NCI-H226 (cell line): Measurements from ENCODE around the gene ATP1B2.
A peak's percentile ranks its signal among the peaks of the same experiment; 100 is the strongest.
"Not testable (repeated sequence)": the region's sequence is repeated elsewhere in the genome, so short reads cannot be mapped to it uniquely, and the experiment has no call there.

Experiments
- DNase-seq: peaks from one replicate; pipeline ENCODE4 v3.0.0-alpha.2; 2015

The ATP1B2 gene

GRCh38 chr17:7650509-7651096 is at the start of gene ATP1B2:
Gene ATP1B2, plus strand, starts transcription at chr17:7650926. Its CDS starts 593 bp downstream, at chr17:7651519.
- peak; percentile 32 for DNase-seq

- DNase-seq: no peak
Observed at GRCh38 chr17:7606280-7606679, 44.4 kb upstream of the ATP1B2 start.

- DNase-seq: no peak
Observed at GRCh38 chr17:7610641-7611040, 40.1 kb upstream of the ATP1B2 start.

- DNase-seq: no peak
Observed at GRCh38 chr17:7611635-7612293, 39.0 kb upstream of the ATP1B2 start.

- DNase-seq: no peak
Observed at GRCh38 chr17:7612294-7612640, 38.5 kb upstream of the ATP1B2 start.

- no peak for DNase-seq
Observed at GRCh38 chr17:7613769-7614424, 36.8 kb upstream of the ATP1B2 start.

- DNase-seq: peak; percentile 97
Observed at GRCh38 chr17:7614425-7615264, 36.1 kb upstream of the ATP1B2 start, which contains the start of gene FXR2. Gene FXR2, minus strand, starts transcription at chr17:7614897. Its CDS starts 365 bp downstream, at chr17:7614532.

- DNase-seq: no peak
Observed at GRCh38 chr17:7615265-7615747, 35.4 kb upstream of the ATP1B2 start.

GRCh38 chr17:7618608-7619007 is 32.1 kb upstream of the ATP1B2 start:
- no peak for DNase-seq

- no peak for DNase-seq
Observed at GRCh38 chr17:7620835-7621234, 29.9 kb upstream of the ATP1B2 start.

GRCh38 chr17:7623661-7624060 is 27.1 kb upstream of the ATP1B2 start:
- DNase-seq: no peak

GRCh38 chr17:7625749-7626148 is 25.0 kb upstream of the ATP1B2 start:
- not testable (repeated sequence) for DNase-seq

GRCh38 chr17:7626307-7626706 is 24.4 kb upstream of the ATP1B2 start:
- DNase-seq: no peak

GRCh38 chr17:7626956-7627249 is 23.8 kb upstream of the ATP1B2 start:
- no peak for DNase-seq

GRCh38 chr17:7627250-7628121 is 23.2 kb upstream of the ATP1B2 start, which contains the start of gene SAT2:
Gene SAT2, minus strand, starts transcription at chr17:7627821. Its CDS starts 186 bp downstream, at chr17:7627635.
- DNase-seq: peak; percentile 86

- no peak for DNase-seq
Observed at GRCh38 chr17:7629939-7630571, 20.7 kb upstream of the ATP1B2 start, which contains the start of gene SHBG. Gene SHBG, plus strand, starts transcription at chr17:7630135. Its CDS starts 38 bp downstream, at chr17:7630173.

GRCh38 chr17:7631398-7632380 is 19.0 kb upstream of the ATP1B2 start:
- DNase-seq: no peak

GRCh38 chr17:7632492-7632894 is 18.2 kb upstream of the ATP1B2 start:
- DNase-seq: peak; percentile 38

- no peak for DNase-seq
Observed at GRCh38 chr17:7633093-7633492, 17.6 kb upstream of the ATP1B2 start.

- DNase-seq: no peak
Observed at GRCh38 chr17:7634384-7634783, 16.3 kb upstream of the ATP1B2 start.
